H1 (cell line): Measurements from ENCODE around the gene CD200R1L. TPM values are rescaled to one million over a fixed set of nuclear protein-coding genes. Genes with fewer than 3 reads are reported as not detected.

Experiments
- BCL11A ChIP-seq, 2 experiments: IDR thresholded peaks; one replicate each; pipeline ENCODE4 v1.6.1; 2011; ENCODE audit warnings: low read depth in 2 of 2, low read length in 2 of 2, mild to moderate bottlenecking in 2 of 2
- CHD7 ChIP-seq: fragments of 300-600 bp; sonication (generic); IDR thresholded peaks from 2 replicates; pipeline ENCODE4 v1.7.1; 2012; ENCODE audit warnings: low read length, moderate library complexity, mild to moderate bottlenecking, inconsistent platforms; ENCODE audit not compliant: insufficient replicate concordance
- CREB1 ChIP-seq: IDR thresholded peaks from 2 replicates; pipeline ENCODE4 v1.6.1; 2012; ENCODE audit warnings: inconsistent platforms
- E2F6 ChIP-seq: IDR thresholded peaks from 2 replicates; pipeline ENCODE4 v1.6.1; 2012; ENCODE audit warnings: inconsistent platforms
- polyA plus RNA-seq, 7 experiments: library from polyadenylated mRNA; depleted of rRNA in 3 of 7; stranded (reverse) in 5 of 7; unstranded in 2 of 7; fragments of >200 nt in 5 of 7; fragments of 200-250 nt in 2 of 7; gene quantifications; 1 replicate in 5 of 7; 2 replicates in 1 of 7; 4 replicates in 1 of 7; pipeline versions ENCODE4 v1.2.1 to v1.2.3, GENCODE V29; 2011 to 2013; ENCODE audit warnings: missing spikeins in 2 of 7, mixed read lengths in 2 of 7
- total RNA-seq: library from RNA; stranded (reverse); fragmentation: NEBNext Ultra II Directional; extraction: Animal tissue kit (Norgen Biotek cat#: 25700); gene quantifications from 2 replicates; pipeline ENCODE4 v1.2.1, GENCODE V29; 2021

CD200R1L gene
- total and polyA plus RNA-seq, 2 of the 8 experiments (the other 6 are each of a cell fraction or from before 2014, with no cell fraction given) = not detected

DNA sequence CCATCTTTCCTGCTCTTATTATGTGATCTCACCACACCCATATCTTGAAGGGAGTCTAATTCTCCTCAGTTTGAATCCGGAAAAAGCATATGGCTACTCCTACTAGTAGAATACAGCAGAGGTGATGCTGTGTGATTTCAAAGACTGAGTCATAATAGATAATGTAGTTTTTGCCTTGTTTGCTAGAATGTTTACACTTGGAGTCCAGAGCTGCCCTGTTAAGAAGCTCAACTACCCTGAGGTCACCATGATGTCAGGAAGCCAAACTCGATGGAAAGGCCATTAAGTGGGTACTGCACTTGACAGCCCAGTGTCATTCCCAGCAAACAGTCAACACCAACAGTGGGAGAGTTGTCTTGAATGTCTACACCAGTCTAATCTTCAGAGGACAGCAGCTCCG lies 56.9 kb downstream of the CD200R1L start (continued):
- TF ChIP-seq BCL11A (IDR thresholded peaks at IDR 0.05; ENCODE audit: low read depth in 2 of 2, low read length in 2 of 2) (no peak), CREB1 (no peak), E2F6 (no peak), CHD7 (no peak)
